ENCODE measurements around the gene EXD1. TPM values are rescaled to one million over a fixed set of nuclear protein-coding genes. Genes with fewer than 3 reads are reported as not detected.
"Not testable (repeated sequence)": the region's sequence is repeated elsewhere in the genome, so short reads cannot be mapped to it uniquely, and the experiment has no call there.

EXD1 gene
- total RNA-seq, 2 experiments from 2014 or later = not detected

- Mint-ChIP-seq H3K27ac (no peak overlapping the region), H3K36me3 (ENCODE audit: low read depth) (no peaks in the 10 kb centered on the region), H3K9me3 (no peaks in the 10 kb centered on the region), H3K4me3 (no peak overlapping the region), H3K4me1 (ENCODE audit: low read depth) (no peaks in the 10 kb centered on the region), H3K27me3 (no peaks in the 10 kb centered on the region)
- no peaks in the 10 kb centered on the region for H3K9me3 ChIP-seq (ENCODE audit: control insufficient read depth in 1 of 2, insufficient read depth in 1 of 2, low read length in 2 of 2)
- intact Hi-C loops (cut with DNase I, micrococcal nuclease) = no loop called here
- no peaks in the 10 kb centered on the region for H3K36me3 ChIP-seq (ENCODE audit: insufficient read depth, low read length)
- TF ChIP-seq, protein P1, sequence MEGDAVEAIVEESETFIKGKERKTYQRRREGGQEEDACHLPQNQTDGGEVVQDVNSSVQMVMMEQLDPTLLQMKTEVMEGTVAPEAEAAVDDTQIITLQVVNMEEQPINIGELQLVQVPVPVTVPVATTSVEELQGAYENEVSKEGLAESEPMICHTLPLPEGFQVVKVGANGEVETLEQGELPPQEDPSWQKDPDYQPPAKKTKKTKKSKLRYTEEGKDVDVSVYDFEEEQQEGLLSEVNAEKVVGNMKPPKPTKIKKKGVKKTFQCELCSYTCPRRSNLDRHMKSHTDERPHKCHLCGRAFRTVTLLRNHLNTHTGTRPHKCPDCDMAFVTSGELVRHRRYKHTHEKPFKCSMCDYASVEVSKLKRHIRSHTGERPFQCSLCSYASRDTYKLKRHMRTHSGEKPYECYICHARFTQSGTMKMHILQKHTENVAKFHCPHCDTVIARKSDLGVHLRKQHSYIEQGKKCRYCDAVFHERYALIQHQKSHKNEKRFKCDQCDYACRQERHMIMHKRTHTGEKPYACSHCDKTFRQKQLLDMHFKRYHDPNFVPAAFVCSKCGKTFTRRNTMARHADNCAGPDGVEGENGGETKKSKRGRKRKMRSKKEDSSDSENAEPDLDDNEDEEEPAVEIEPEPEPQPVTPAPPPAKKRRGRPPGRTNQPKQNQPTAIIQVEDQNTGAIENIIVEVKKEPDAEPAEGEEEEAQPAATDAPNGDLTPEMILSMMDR (IDR thresholded peaks at IDR 0.05) = no peak
- ATAC-seq (ENCODE audit: poor library complexity) (no peak), DNase-seq (no peak)
- no peak overlapping the region for H3K4me3 ChIP-seq (ENCODE audit: low read length)
- ChIA-PET CTCF (interaction anchor here (0.7 to 0.8 kb wide), 2 partner anchors 27 to 53 kb away, joined by 3 read pairs; no protein-coding TSS in a partner anchor), POLR2A (no interaction called here)
- no peaks in the 10 kb centered on the region for H3K4me1 ChIP-seq (ENCODE audit: insufficient read depth, low read length)
- H3K27me3 ChIP-seq (ENCODE audit: control insufficient read depth in 1 of 2, insufficient read depth in 2 of 2, low read length in 2 of 2) = no peaks in the 10 kb centered on the region
- H3K27ac ChIP-seq (ENCODE audit: low read depth in 1 of 2, low read length in 2 of 2) = no peak overlapping the region
Measured at GRCh38 chr15:41139619-41140018, 90.9 kb downstream of the EXD1 start.

DNA sequence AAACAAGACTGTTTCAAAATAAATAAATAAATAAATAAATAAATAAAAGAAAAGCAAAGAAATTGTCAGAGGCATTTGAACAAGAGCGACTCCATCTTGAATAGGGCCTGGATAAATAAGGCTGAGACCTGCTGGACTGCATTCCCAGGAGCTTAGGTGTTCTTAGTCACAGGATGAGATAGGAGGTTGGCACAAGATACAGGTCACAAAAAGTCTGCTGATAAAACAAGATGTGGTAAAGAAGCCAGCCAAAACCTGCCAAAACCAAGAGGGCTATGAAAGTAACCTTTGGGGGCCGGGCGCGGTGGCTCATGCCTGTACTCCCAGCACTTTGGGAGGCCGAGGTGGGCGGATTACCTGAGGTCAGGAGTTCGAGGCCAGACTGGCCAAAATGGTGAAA lies 91.4 kb downstream of the EXD1 start:
- H3K27ac Mint-ChIP-seq = not testable (repeated sequence)
- CTCF ChIA-PET = interaction anchor here (0.7 kb wide), 1 partner anchor 27 kb away, joined by 3 read pairs; no protein-coding TSS in a partner anchor

GRCh38 chr15:41135580-41135979 lies 95.0 kb downstream of the EXD1 start:
- CTCF ChIA-PET; H3K4me1 Mint-ChIP-seq (ENCODE audit: low read depth); H3K27ac Mint-ChIP-seq; H3K9me3 Mint-ChIP-seq; POLR2A ChIA-PET; H3K4me3 ChIP-seq (ENCODE audit: low read length); intact Hi-C loops (cut with DNase I, micrococcal nuclease); H3K36me3 Mint-ChIP-seq (ENCODE audit: low read depth); H3K9me3 ChIP-seq (ENCODE audit: control insufficient read depth in 1 of 2, insufficient read depth in 1 of 2, low read length in 2 of 2); H3K27me3 ChIP-seq (ENCODE audit: control insufficient read depth in 1 of 2, insufficient read depth in 2 of 2, low read length in 2 of 2); H3K27ac ChIP-seq (ENCODE audit: low read depth in 1 of 2, low read length in 2 of 2); DNase-seq; H3K36me3 ChIP-seq (ENCODE audit: insufficient read depth, low read length); H3K4me3 Mint-ChIP-seq; ATAC-seq (ENCODE audit: poor library complexity); H3K4me1 ChIP-seq (ENCODE audit: insufficient read depth, low read length): not testable (repeated sequence)
- H3K27me3 Mint-ChIP-seq = peaks cover 15% of the 10 kb centered on the region

More for the DNA sequence above, 91.4 kb downstream of the EXD1 start:
- intact Hi-C loops (cut with DNase I, micrococcal nuclease); H3K27me3 Mint-ChIP-seq; DNase-seq; H3K36me3 Mint-ChIP-seq (ENCODE audit: low read depth); H3K27ac ChIP-seq (ENCODE audit: low read depth in 1 of 2, low read length in 2 of 2); H3K9me3 Mint-ChIP-seq; H3K4me1 Mint-ChIP-seq (ENCODE audit: low read depth); H3K9me3 ChIP-seq (ENCODE audit: control insufficient read depth in 1 of 2, insufficient read depth in 1 of 2, low read length in 2 of 2); H3K27me3 ChIP-seq (ENCODE audit: control insufficient read depth in 1 of 2, insufficient read depth in 2 of 2, low read length in 2 of 2); H3K4me3 ChIP-seq (ENCODE audit: low read length); H3K4me1 ChIP-seq (ENCODE audit: insufficient read depth, low read length); H3K36me3 ChIP-seq (ENCODE audit: insufficient read depth, low read length); ATAC-seq (ENCODE audit: poor library complexity); POLR2A ChIA-PET; H3K4me3 Mint-ChIP-seq: not testable (repeated sequence)

- ChIA-PET POLR2A (no interaction called here), CTCF (no interaction called here)
- Mint-ChIP-seq H3K9me3 (no peaks in the 10 kb centered on the region), H3K36me3 (ENCODE audit: low read depth) (no peaks in the 10 kb centered on the region), H3K4me1 (ENCODE audit: low read depth) (no peaks in the 10 kb centered on the region), H3K27me3 (peaks cover 15% of the 10 kb centered on the region), H3K4me3 (no peak overlapping the region), H3K27ac (no peak overlapping the region)
- DNase-seq (no peak), ATAC-seq (ENCODE audit: poor library complexity) (no peak)
- no peak overlapping the region for H3K4me3 ChIP-seq (ENCODE audit: low read length)
- no peak overlapping the region for H3K27ac ChIP-seq (ENCODE audit: low read depth in 1 of 2, low read length in 2 of 2)
- TF ChIP-seq, protein P1 (IDR thresholded peaks at IDR 0.05) = no peak
- intact Hi-C loops (cut with DNase I, micrococcal nuclease) = no loop called here
- H3K27me3 ChIP-seq (ENCODE audit: control insufficient read depth in 1 of 2, insufficient read depth in 2 of 2, low read length in 2 of 2) = no peaks in the 10 kb centered on the region
- H3K9me3 ChIP-seq (ENCODE audit: control insufficient read depth in 1 of 2, insufficient read depth in 1 of 2, low read length in 2 of 2) = peaks cover 0 to 10% of the 10 kb centered on the region in 2 experiments
- no peaks in the 10 kb centered on the region for H3K36me3 ChIP-seq (ENCODE audit: insufficient read depth, low read length)
- H3K4me1 ChIP-seq (ENCODE audit: insufficient read depth, low read length) = no peaks in the 10 kb centered on the region
Measured at GRCh38 chr15:41133454-41133853, 97.1 kb downstream of the EXD1 start.

Other genes with a start within 250 kb of the EXD1 start
- gene INO80, start 114.5 kb downstream of the EXD1 start, total RNA-seq = 10 to 100 TPM; 20.3 to 22.9 TPM
- gene CHP1, start 511 bp upstream of the EXD1 start, total RNA-seq = 10 to 100 TPM; 20.7 to 25.5 TPM
- gene OIP5, start 101.8 kb upstream of the EXD1 start, total RNA-seq = under 1 TPM; 0.20 to 0.36 TPM
- gene NUSAP1, start 102.1 kb upstream of the EXD1 start, total RNA-seq = 1 to 10 TPM; 2.2 to 2.3 TPM
- gene NDUFAF1, start 171.7 kb upstream of the EXD1 start, total RNA-seq = 1 to 10 TPM; 2.0 to 2.3 TPM
- gene RTF1, start 186.3 kb upstream of the EXD1 start, total RNA-seq = 10 to 100 TPM; 29.9 to 34.2 TPM

Measured in CD4-positive, alpha-beta T cell (primary cell).